Measurements from ENCODE around the gene HTR7. TPM values are rescaled to one million over a fixed set of nuclear protein-coding genes. Genes with fewer than 3 reads are reported as not detected.

HTR7 gene
- total and polyA plus RNA-seq, 2 experiments from 2014 or later = 0.65 to 1.2 TPM

DNA sequence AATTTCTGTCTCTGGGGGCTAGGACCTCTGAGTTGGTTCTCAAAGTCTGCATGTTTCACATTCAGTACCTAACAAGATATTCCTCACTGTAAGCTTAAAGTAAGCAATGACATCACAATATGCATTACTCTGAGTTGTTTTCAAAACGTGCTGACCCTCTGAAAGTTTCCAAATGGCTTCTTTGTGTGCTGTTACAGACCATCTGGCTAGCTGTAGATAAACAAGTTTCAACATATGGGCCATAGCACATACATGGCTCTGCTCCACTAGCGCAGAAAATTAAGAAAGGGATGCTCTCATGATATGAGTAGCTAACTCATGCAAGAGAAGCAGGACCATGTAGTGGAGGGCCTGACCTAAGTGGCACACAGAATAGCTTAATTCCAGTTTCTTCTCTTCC, 119.0 kb downstream of the HTR7 start:
- Histone ChIP-seq H3K4me1 (ENCODE audit: insufficient read depth) (peaks cover 12% of the 10 kb centered on the region), H3K9me3 (ENCODE audit: low read depth) (no peaks in the 10 kb centered on the region), H3K36me3 (ENCODE audit: low read depth) (no peaks in the 10 kb centered on the region), H3K27ac (no peak overlapping the region), H3K9ac (no peak overlapping the region), H4K20me1 (ENCODE audit: insufficient read depth) (no peaks in the 10 kb centered on the region), H3K27me3 (replicated peaks; ENCODE audit: insufficient read depth) (no peaks in the 10 kb centered on the region), H3K4me3 (no peak overlapping the region), H3K79me2 (ENCODE audit: insufficient read depth) (no peaks in the 10 kb centered on the region), H3K4me2 (ENCODE audit: unreplicated experiment) (no peak overlapping the region), H3F3A (ENCODE audit: insufficient read depth) (peaks cover 10% of the 10 kb centered on the region), H3K9me2 (ENCODE audit: insufficient read depth) (no peaks in the 10 kb centered on the region), H2AFZ (no peak overlapping the region)
- TF ChIP-seq EZH2 (IDR thresholded peaks at IDR 0.05; ENCODE audit: insufficient read depth, poor library complexity, severe bottlenecking) (no peak), EZH2phosphoT487 (IDR thresholded peaks at IDR 0.05; ENCODE audit: insufficient read depth, low read depth) (no peak)
- 37 to 42% methylated on average over 2 of the region's 2 CpGs for WGBS, 2 experiments (ENCODE audit: low coverage in 1 of 2, low lambda C conversion rate in 2 of 2, missing lambda C conversion rate in 2 of 2)
- in situ Hi-C loops (cut with MboI) = no loop called here
- DNase-seq = no peak

DNA sequence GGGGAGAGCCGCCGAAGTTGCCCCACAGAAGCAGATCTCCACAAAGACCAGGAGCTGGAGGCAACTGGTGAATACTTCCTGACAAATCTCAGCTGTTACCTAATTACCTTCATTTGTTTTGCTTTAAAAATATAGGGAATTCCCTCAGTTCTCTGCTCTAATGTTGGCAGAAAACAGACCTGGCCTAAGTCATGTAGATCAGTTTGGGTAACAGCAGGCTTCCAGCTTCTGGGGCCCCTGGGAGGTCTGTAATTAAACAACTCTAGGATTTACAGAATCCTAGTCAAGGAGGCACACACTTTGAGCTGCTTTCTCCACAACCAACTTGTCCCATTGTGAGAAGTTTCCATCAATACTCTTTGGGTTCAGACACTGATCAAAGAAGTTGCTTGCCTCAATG, 123.4 kb downstream of the HTR7 start:
- Histone ChIP-seq H3K4me2 (ENCODE audit: unreplicated experiment) (no peak overlapping the region), H3K27ac (no peak overlapping the region), H3K9me2 (ENCODE audit: insufficient read depth) (no peaks in the 10 kb centered on the region), H2AFZ (no peak overlapping the region), H3K36me3 (ENCODE audit: low read depth) (no peaks in the 10 kb centered on the region), H3K9ac (no peak overlapping the region), H3F3A (ENCODE audit: insufficient read depth) (no peaks in the 10 kb centered on the region), H3K27me3 (replicated peaks; ENCODE audit: insufficient read depth) (no peaks in the 10 kb centered on the region), H3K9me3 (ENCODE audit: low read depth) (no peaks in the 10 kb centered on the region), H4K20me1 (ENCODE audit: insufficient read depth) (no peaks in the 10 kb centered on the region), H3K4me3 (no peak overlapping the region), H3K4me1 (ENCODE audit: insufficient read depth) (no peaks in the 10 kb centered on the region), H3K79me2 (ENCODE audit: insufficient read depth) (no peaks in the 10 kb centered on the region)
- 67 to 69% methylated on average over 2 of the region's 2 CpGs for WGBS, 2 experiments (ENCODE audit: low coverage in 1 of 2, low lambda C conversion rate in 2 of 2, missing lambda C conversion rate in 2 of 2)
- in situ Hi-C loops (cut with MboI) = no loop called here
- no peak for DNase-seq
- TF ChIP-seq EZH2 (IDR thresholded peaks at IDR 0.05; ENCODE audit: insufficient read depth, poor library complexity, severe bottlenecking) (no peak), EZH2phosphoT487 (IDR thresholded peaks at IDR 0.05; ENCODE audit: insufficient read depth, low read depth) (no peak)

DNA sequence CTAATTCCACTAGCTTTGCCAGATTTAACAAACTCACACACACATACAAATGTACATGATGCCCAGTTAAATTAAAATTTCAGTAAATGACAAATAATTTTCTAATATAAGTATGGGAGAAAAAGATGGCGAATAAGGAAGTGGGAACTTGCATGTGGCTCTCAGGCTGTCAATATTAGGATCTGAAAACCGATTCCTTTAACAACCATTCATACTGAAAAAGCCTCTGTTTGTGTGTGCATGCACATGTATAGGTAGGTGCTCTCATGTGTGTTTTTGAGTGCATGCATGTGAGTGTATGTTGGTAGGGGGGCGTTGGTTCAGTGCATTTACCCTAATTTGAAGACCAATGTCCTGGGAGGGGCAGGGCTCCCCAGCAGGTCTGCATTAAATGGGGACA, 125.3 kb downstream of the HTR7 start:
- no peaks in the 10 kb centered on the region for H3K36me3 ChIP-seq (ENCODE audit: low read depth)
- no peaks in the 10 kb centered on the region for H4K20me1 ChIP-seq (ENCODE audit: insufficient read depth)
- H3K4me2 ChIP-seq (ENCODE audit: unreplicated experiment) = no peak overlapping the region
- no peaks in the 10 kb centered on the region for H3F3A ChIP-seq (ENCODE audit: insufficient read depth)
- no peak overlapping the region for H3K9ac ChIP-seq
- H3K9me2 ChIP-seq (ENCODE audit: insufficient read depth) = no peaks in the 10 kb centered on the region
- no peak for DNase-seq
- no peaks in the 10 kb centered on the region for H3K27me3 ChIP-seq (replicated peaks; ENCODE audit: insufficient read depth)
- H2AFZ ChIP-seq = no peak overlapping the region
- H3K27ac ChIP-seq = no peak overlapping the region
- 24 to 25% methylated on average over 3 of the region's 3 CpGs for WGBS, 2 experiments (ENCODE audit: low coverage in 1 of 2, low lambda C conversion rate in 2 of 2, missing lambda C conversion rate in 2 of 2)
- TF ChIP-seq EZH2 (IDR thresholded peaks at IDR 0.05; ENCODE audit: insufficient read depth, poor library complexity, severe bottlenecking) (no peak), EZH2phosphoT487 (IDR thresholded peaks at IDR 0.05; ENCODE audit: insufficient read depth, low read depth) (no peak)
- H3K4me3 ChIP-seq = no peak overlapping the region
- H3K79me2 ChIP-seq (ENCODE audit: insufficient read depth) = no peaks in the 10 kb centered on the region
- H3K4me1 ChIP-seq (ENCODE audit: insufficient read depth) = no peaks in the 10 kb centered on the region
- no peaks in the 10 kb centered on the region for H3K9me3 ChIP-seq (ENCODE audit: low read depth)
- in situ Hi-C loops (cut with MboI) = no loop called here

DNA sequence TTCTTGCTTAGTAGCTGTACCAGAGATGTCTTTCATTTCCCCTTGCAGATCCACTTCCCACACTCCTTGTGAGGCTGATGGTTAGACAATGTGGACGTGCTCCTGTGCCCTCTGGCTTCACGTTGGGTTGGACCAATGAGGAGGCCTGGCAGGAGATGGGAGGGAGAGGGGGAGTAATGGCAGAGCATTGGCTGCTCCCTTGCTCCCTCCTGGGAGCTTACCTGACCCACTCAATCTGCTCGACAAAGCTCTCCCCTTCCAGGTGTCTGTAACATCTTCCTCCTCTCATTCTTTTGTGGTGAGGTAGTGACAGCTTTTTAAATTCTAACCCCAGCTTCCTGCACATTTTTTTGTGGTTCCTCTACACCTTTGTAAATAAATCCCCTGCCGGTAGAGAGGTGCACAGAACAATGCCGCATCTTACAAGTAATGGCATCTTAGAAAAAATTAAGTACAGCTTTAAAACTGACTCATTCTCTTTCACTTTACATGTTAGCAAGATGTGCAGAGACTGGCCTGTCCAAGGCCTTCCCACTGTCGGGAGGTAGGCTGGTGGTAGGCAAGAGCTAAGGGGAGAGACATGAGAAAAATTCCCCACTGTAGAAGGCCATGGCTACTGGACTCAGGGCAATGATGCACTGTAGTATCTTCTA, 134.3 kb downstream of the HTR7 start:
- no peak overlapping the region for H3K27ac ChIP-seq
- no peak overlapping the region for H3K4me2 ChIP-seq (ENCODE audit: unreplicated experiment)
- 38 to 40% methylated on average over 6 of the region's 6 CpGs for WGBS, 2 experiments (ENCODE audit: low coverage in 1 of 2, low lambda C conversion rate in 2 of 2, missing lambda C conversion rate in 2 of 2)
- H3K4me1 ChIP-seq (ENCODE audit: insufficient read depth) = no peaks in the 10 kb centered on the region
- no peaks in the 10 kb centered on the region for H3K36me3 ChIP-seq (ENCODE audit: low read depth)
- H3K79me2 ChIP-seq (ENCODE audit: insufficient read depth) = no peaks in the 10 kb centered on the region
- H2AFZ ChIP-seq = no peak overlapping the region
- DNase-seq = no peak
- no peaks in the 10 kb centered on the region for H4K20me1 ChIP-seq (ENCODE audit: insufficient read depth)
- in situ Hi-C loops (cut with MboI) = no loop called here
- no peaks in the 10 kb centered on the region for H3K27me3 ChIP-seq (replicated peaks; ENCODE audit: insufficient read depth)
- no peaks in the 10 kb centered on the region for H3F3A ChIP-seq (ENCODE audit: insufficient read depth)
- H3K4me3 ChIP-seq = no peak overlapping the region
- no peaks in the 10 kb centered on the region for H3K9me2 ChIP-seq (ENCODE audit: insufficient read depth)
- TF ChIP-seq EZH2 (IDR thresholded peaks at IDR 0.05; ENCODE audit: insufficient read depth, poor library complexity, severe bottlenecking) = no peak
- no peak for TF ChIP-seq EZH2phosphoT487 (IDR thresholded peaks at IDR 0.05; ENCODE audit: insufficient read depth, low read depth)
- H3K9ac ChIP-seq = no peak overlapping the region
- H3K9me3 ChIP-seq (ENCODE audit: low read depth) = no peaks in the 10 kb centered on the region
